Dendritic cell treated with granulocyte-macrophage colony-stimulating factor and Interleukin-4, amounts not matched to agents 40 ng/mL and 50 ng/mL, for 4 days (primary cell): Measurements from ENCODE around the gene AK9.
"Not testable (repeated sequence)": the region's sequence is repeated elsewhere in the genome, so short reads cannot be mapped to it uniquely, and the experiment has no call there.

Experiments used
- H3K27ac Mint-ChIP-seq: one replicate; pipeline ENCODE4 v1.8.0; 2022; ENCODE audit warnings: mild to moderate bottlenecking, mixed read lengths
- H3K27me3 Mint-ChIP-seq: one replicate; pipeline ENCODE4 v1.8.0; 2022; ENCODE audit warnings: mild to moderate bottlenecking, mixed read lengths
- H3K36me3 Mint-ChIP-seq: one replicate; pipeline ENCODE4 v1.8.0; 2022; ENCODE audit warnings: low read depth, mixed read lengths
- H3K4me1 Mint-ChIP-seq: one replicate; pipeline ENCODE4 v1.8.0; 2022; ENCODE audit warnings: low read depth, mixed read lengths
- H3K4me3 Mint-ChIP-seq: one replicate; pipeline ENCODE4 v1.8.0; 2022; ENCODE audit warnings: mild to moderate bottlenecking, moderate library complexity, mixed read lengths
- H3K9me3 Mint-ChIP-seq: one replicate; pipeline ENCODE4 v1.8.0; 2022; ENCODE audit warnings: mixed read lengths
- intact Hi-C: fragments of 100-400 bp; cut with micrococcal nuclease; formaldehyde crosslinking; loops from one replicate; pipeline ENCODE4 v1.15.0; 2022

Gene AK9

DNA sequence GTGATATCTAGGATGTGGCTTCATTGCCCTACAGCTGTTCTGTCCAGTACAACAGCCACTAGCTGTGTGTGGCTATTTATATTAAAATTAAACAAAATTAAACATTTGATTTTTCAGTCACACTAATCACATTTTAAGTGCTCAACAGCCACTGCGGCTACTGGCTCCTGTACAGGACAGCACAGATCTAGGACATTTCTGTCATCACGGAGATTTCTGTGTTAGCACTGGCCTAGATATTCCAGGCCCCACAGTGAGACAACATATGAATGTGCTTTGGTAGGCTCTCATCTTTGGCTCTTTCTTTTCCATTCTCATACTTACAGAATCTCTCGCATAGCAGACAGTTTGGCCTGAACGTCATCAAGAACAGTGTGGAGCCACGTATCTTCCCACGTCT lies 159.6 kb downstream of the AK9 start:
- H3K4me1 Mint-ChIP-seq, result no peaks in the 10 kb centered on the region
- H3K27me3 Mint-ChIP-seq, result no peaks in the 10 kb centered on the region
- intact Hi-C loops, result no loop called here
- no peaks in the 10 kb centered on the region for H3K36me3 Mint-ChIP-seq
- H3K27ac Mint-ChIP-seq, result no peak overlapping the region
- H3K9me3 Mint-ChIP-seq, result no peaks in the 10 kb centered on the region
- H3K4me3 Mint-ChIP-seq, result no peak overlapping the region

DNA sequence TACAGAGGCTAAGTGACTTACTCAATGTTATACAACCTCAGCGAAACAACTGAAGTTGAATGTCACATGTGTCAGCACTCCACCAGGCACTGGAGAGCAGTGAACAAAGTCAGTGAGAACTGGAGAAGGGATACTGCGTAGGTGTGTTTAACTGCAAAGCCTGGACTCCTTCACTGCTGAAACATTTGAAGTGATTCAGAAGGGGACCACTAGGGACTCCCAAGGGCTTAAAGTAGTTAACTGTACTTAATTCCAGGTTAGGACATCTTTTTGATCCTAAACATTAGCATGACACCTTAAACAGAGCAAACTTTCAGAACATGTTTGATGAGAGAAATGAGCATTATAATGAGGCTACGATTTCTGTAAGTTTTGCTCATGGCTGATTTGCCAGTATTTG lies 163.0 kb downstream of the AK9 start:
- no peaks in the 10 kb centered on the region for H3K36me3 Mint-ChIP-seq
- no peaks in the 10 kb centered on the region for H3K27me3 Mint-ChIP-seq
- no peaks in the 10 kb centered on the region for H3K4me1 Mint-ChIP-seq
- no peak overlapping the region for H3K4me3 Mint-ChIP-seq
- H3K9me3 Mint-ChIP-seq, result peaks cover 15% of the 10 kb centered on the region
- intact Hi-C loops, result loop anchor here (1.0 to 5.0 kb wide), 3 partner anchors 511 to 864 kb away; no protein-coding TSS in a partner anchor
- H3K27ac Mint-ChIP-seq, result no peak overlapping the region

DNA sequence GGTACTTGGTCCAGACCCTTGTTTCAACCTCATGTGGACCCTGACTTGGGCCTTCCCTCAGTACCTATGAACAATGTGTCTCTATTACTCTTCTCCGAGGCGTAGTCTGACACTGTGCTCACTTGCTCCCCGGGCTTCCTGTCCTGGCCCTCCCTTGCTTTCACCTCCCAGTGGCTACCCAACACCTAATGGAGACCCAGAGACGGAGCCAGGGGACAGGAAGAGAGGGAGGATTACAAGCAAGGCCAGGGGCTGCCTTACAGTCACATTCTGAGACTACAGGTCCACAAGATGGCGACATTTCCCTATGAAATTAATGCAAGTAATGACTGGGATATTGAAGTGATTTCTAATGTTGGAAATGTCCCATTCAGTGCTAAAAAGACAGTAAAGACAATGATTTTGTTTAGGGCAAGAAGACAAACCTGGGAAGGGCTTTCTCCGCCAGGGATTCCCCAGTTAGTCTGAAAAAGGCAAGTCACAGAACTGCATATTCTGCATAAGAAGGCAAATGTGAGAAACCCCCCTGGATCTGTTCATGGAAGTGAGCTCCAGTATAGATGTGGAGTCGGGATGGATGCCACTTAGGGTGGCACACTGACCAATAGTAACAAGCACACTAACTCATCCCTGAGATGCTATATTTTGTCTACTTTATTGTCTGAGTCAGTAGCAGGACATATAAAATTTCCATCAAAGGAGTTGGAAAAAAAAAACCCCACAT lies 163.9 kb downstream of the AK9 start:
- Mint-ChIP-seq H3K4me3 (no peak overlapping the region), H3K27ac (no peak overlapping the region), H3K9me3 (peaks cover 15% of the 10 kb centered on the region), H3K4me1 (no peaks in the 10 kb centered on the region), H3K36me3 (no peaks in the 10 kb centered on the region), H3K27me3 (no peaks in the 10 kb centered on the region)
- intact Hi-C loops, result loop anchor here (5.0 kb wide), 1 partner anchor 865 kb away; no protein-coding TSS in a partner anchor

DNA sequence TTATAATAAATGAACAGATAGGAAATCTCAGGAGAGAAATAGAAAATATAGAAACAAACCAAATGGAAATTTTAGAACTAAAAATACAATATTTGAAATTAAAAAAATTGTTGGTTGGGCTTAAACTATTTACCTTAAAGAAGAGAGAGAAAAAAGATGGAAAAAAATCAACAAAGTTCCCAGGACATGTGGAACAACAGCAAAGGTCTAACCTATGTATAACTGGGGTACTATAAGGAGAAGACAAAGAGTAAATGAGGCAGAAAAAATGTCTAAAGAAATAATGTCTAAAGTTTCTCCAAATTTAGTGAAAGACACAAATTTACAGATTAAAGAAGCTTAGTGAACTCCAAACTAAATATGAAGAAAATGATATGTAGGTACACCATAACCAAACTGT lies 166.9 kb downstream of the AK9 start:
- H3K4me3 Mint-ChIP-seq, result no peak overlapping the region
- no peak overlapping the region for H3K27ac Mint-ChIP-seq
- intact Hi-C loops, result loop anchor here (5.0 kb wide), 1 partner anchor 178 kb away; no protein-coding TSS in a partner anchor
- H3K36me3 Mint-ChIP-seq, result no peaks in the 10 kb centered on the region
- H3K4me1 Mint-ChIP-seq, result peaks cover 18% of the 10 kb centered on the region
- H3K9me3 Mint-ChIP-seq, result peaks cover 15% of the 10 kb centered on the region
- H3K27me3 Mint-ChIP-seq, result no peaks in the 10 kb centered on the region

DNA sequence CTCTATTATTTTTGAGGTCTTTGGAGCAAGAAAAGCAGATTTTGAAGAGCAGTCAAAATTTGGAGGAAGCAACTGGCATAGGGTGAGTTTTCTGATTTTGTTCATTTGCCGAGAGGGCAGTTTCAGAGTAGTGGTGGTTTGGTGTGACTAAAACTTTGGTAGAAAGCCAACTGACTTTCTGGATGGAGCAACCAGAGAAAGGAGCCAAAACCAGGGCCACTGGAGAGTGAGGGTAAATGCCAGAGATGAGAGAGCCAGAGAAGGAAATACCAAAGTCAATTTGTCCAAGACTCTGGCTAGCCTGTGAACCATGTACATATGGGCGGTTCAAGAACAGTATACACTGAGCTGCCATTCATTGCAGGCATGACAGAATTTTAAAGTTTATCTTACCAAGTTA lies 167.5 kb downstream of the AK9 start:
- H3K9me3 Mint-ChIP-seq, result peaks cover 15% of the 10 kb centered on the region
- H3K27ac Mint-ChIP-seq, result no peak overlapping the region
- peaks cover 18% of the 10 kb centered on the region for H3K4me1 Mint-ChIP-seq
- H3K36me3 Mint-ChIP-seq, result no peaks in the 10 kb centered on the region
- H3K4me3 Mint-ChIP-seq, result no peak overlapping the region
- H3K27me3 Mint-ChIP-seq, result no peaks in the 10 kb centered on the region
- intact Hi-C loops, result loop anchor here (5.0 kb wide), 1 partner anchor 179 kb away; no protein-coding TSS in a partner anchor

DNA sequence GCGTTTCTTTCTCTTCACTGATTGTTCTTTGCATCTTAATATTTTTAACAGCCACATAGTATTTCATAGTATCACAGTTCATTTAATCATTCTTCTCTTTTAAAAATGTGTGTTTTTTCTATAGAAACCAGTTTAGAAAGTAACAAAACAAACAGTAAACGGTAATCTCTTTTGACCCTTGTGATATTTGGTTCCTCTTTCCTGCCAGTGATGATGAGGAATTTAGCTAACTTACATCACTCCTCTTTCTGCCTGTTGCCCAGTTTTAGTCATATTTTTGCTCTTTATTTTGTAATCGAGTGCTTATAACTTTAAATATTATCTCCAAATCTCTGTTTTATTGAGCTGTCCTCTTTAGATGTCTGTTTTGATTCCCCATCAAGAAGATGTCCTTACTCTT lies 169.9 kb downstream of the AK9 start:
- no peaks in the 10 kb centered on the region for H3K36me3 Mint-ChIP-seq
- peaks cover 15% of the 10 kb centered on the region for H3K9me3 Mint-ChIP-seq
- peaks cover 28% of the 10 kb centered on the region for H3K4me1 Mint-ChIP-seq
- no peak overlapping the region for H3K4me3 Mint-ChIP-seq
- no peaks in the 10 kb centered on the region for H3K27me3 Mint-ChIP-seq
- intact Hi-C loops, result loop anchor here (5.0 kb wide), 1 partner anchor 181 kb away; no protein-coding TSS in a partner anchor
- peak overlapping the region; percentile 61 for H3K27ac Mint-ChIP-seq

DNA sequence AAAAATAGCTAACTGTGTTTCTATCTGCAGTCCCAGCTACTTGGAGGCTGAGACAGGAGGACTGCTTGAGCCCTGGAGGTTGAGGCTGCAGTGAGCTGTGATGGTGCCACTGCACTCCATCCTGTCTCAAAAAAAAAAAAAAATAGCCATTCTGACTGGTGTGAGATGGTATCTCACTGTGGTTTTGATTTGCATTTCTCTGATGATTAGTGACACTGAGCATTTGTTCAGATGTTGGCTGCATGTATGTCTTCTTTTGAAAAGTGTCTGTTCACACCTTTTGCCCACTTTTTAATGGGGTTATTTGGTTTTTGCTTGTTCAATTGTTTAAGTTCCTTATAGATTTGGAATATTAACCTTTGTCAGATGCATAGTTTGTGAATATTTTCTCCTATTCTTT lies 171.4 kb downstream of the AK9 start:
- H3K4me3 Mint-ChIP-seq, H3K36me3 Mint-ChIP-seq, H3K27me3 Mint-ChIP-seq, H3K27ac Mint-ChIP-seq: not testable (repeated sequence)
- H3K4me1 Mint-ChIP-seq, result peaks cover 34% of the 10 kb centered on the region
- H3K9me3 Mint-ChIP-seq, result peaks cover 15% of the 10 kb centered on the region
- intact Hi-C loops, result loop anchor here (5.0 kb wide), 1 partner anchor 183 kb away; no protein-coding TSS in a partner anchor

DNA sequence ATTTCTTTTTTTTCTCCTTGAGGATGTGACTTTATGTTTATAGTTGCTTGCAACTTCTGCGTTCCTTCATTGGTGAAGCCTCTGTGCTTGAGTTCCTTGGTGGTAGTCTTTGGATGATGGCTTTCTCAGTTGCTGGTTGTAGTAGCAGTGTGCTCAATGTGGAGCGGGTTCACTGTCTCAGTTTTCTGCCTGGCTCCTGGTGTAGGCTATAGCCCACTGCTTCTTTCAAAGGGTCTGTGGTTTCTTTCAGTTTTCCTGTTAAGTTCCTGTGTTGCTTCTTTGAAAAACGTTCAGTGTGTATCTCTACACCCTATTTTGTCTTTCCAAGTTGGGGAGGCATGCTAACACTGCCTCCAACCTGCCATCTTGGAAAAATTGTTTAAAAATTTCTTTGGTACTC lies 174.1 kb downstream of the AK9 start:
- Mint-ChIP-seq H3K27ac (no peak overlapping the region), H3K36me3 (no peaks in the 10 kb centered on the region), H3K27me3 (no peaks in the 10 kb centered on the region), H3K9me3 (no peaks in the 10 kb centered on the region), H3K4me1 (peaks cover 34% of the 10 kb centered on the region), H3K4me3 (no peak overlapping the region)
- intact Hi-C loops, result no loop called here

DNA sequence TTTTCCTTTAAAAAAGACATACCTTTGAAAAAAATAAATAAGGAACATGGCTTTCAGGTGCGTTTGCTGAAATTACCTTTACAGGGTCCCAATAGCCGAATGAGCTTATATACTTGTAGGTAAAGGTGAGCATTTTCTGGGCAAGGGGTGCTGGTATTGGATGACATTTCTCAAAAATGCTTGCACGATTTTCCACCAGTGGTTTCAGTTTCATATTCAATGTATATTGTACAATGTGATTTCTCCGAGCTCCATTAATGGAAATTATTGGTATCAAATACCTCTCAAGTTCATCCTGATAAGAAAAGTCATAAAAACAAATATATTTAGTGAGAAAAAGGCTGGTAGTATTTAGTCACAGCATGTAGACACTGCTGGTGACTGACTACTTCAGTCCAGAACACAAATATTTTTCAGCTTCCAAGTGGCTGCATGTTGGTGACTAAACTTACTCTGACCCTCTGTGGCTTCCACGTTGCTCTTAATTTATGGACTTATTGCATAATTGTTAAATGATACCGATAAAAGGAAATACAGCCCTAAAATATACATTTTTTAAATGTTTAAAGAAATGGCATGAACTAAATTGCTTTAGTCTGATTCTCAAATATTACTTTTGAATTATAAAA lies 175.1 kb downstream of the AK9 start:
- peaks cover 24% of the 10 kb centered on the region for H3K4me1 Mint-ChIP-seq
- intact Hi-C loops, result no loop called here
- no peaks in the 10 kb centered on the region for H3K27me3 Mint-ChIP-seq
- no peaks in the 10 kb centered on the region for H3K9me3 Mint-ChIP-seq
- H3K4me3 Mint-ChIP-seq, result no peak overlapping the region
- no peaks in the 10 kb centered on the region for H3K36me3 Mint-ChIP-seq
- H3K27ac Mint-ChIP-seq, result no peak overlapping the region

DNA sequence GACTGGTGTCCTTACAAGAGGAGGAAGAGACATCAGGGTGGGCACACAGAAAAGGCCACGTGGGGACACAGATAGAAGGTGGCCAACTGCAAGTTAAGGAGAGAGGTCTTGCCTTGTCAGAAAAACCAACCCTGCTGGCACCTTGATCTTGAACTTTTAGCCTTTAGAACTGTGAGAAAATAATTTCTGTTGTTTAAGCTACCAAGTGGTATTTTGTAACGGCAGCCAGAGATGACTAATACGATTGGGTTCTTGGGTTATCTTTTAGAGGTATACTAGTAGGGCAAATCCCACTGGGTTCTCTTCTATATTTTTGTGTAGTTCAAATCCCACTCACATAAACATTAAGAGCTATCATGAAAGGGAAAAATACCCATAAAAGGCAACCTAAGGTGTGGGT lies 176.1 kb downstream of the AK9 start:
- no peak overlapping the region for H3K4me3 Mint-ChIP-seq
- H3K36me3 Mint-ChIP-seq, result no peaks in the 10 kb centered on the region
- H3K4me1 Mint-ChIP-seq, result peaks cover 16% of the 10 kb centered on the region
- peaks cover 7% of the 10 kb centered on the region for H3K9me3 Mint-ChIP-seq
- no peak overlapping the region for H3K27ac Mint-ChIP-seq
- H3K27me3 Mint-ChIP-seq, result no peaks in the 10 kb centered on the region
- intact Hi-C loops, result no loop called here

DNA sequence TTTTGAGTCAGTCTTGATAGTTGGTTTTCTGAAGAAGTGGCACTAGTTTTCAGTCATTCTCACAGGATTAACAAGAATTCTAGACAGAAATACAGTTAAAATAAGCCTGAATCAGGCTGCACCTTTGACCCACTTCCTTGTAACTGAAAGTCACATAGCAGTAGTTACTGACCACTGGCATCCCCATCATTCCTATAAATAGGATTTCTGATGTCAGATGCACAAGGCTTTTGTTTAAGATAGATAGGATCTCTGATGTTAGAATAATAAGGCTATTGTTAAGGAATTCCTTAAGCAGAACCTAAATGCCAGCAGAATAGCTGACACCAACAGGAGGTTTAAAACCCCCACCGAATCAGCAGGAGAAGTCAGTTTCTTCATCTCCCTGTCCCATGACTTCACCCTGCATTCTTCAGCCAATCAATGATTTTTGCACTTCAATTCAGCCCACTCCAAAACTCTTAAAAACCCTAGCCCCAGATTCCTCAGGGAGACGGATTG lies 177.4 kb downstream of the AK9 start:
- Mint-ChIP-seq H3K27me3 (no peaks in the 10 kb centered on the region), H3K4me1 (peaks cover 16% of the 10 kb centered on the region), H3K27ac (no peak overlapping the region), H3K9me3 (peaks cover 7% of the 10 kb centered on the region), H3K36me3 (no peaks in the 10 kb centered on the region), H3K4me3 (no peak overlapping the region)
- intact Hi-C loops, result no loop called here

DNA sequence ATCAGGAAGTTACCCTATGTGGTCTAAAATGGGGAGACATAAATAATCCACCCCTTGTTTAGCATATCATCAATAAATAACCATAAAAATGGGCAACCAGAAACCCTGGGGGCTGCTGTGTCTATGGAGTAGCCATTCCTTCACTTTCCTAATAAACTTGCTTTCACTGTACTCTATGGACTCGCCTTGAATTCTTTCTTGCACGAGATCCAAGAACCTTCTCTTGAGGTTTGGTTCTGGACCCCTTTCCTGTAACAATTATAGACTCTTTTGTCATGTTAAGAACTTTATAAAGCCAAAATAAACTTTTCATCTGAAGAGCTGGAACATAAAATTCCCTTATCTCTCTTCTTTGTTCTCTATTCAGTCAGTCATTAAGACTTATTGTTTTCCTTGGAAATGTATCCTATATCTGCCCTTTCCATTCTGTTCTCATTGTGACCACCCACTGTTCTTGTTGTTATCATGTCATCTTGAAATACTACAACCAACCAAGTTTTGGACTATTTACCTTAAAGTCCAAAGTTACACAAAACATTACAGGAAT lies 178.7 kb downstream of the AK9 start:
- Mint-ChIP-seq H3K4me1 (peaks cover 16% of the 10 kb centered on the region), H3K27me3 (no peaks in the 10 kb centered on the region), H3K4me3 (no peak overlapping the region), H3K9me3 (peaks cover 7% of the 10 kb centered on the region), H3K27ac (no peak overlapping the region), H3K36me3 (no peaks in the 10 kb centered on the region)
- intact Hi-C loops, result no loop called here

DNA sequence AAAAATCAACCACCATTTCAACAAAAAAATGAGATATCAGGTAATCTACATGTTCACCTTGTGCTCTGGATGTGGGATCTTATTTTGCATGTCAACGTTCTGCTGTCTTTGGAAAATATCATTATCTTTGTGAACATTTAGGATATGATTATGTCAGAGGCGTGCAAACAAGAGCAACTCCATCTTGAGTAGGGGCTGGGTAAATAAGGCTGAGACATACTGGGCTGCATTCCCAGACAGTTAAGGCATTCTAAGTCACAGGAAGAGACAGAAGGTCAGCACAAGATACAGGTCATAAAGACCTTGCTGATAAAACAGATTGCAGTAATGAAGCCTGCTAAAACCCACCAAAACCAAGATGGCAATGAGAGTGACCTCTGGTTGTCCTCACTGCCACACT lies 179.2 kb downstream of the AK9 start:
- H3K9me3 Mint-ChIP-seq, result peaks cover 7% of the 10 kb centered on the region
- no peak overlapping the region for H3K27ac Mint-ChIP-seq
- no peaks in the 10 kb centered on the region for H3K36me3 Mint-ChIP-seq
- peaks cover 14% of the 10 kb centered on the region for H3K4me1 Mint-ChIP-seq
- intact Hi-C loops, result no loop called here
- H3K4me3 Mint-ChIP-seq, result no peak overlapping the region
- no peaks in the 10 kb centered on the region for H3K27me3 Mint-ChIP-seq

DNA sequence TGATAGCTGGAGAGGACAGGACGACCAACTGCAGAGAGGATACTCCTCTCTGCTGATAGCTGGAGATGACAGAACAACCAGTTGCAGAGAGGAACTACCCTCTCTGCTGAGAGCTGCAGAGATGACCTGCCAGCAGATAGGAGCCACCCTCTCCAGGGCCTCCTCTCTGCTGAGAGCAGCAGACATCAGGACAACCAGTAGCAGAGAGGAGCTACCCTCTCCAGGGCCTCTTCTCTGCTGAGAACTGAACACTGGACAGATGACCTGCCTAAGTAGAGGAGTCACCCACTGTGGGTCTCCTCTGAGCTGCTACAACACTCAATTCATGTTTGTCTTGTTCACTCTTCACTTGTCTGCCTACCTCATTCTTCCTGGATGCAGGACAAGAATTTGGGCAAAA lies 180.6 kb downstream of the AK9 start:
- Mint-ChIP-seq H3K27me3 (no peaks in the 10 kb centered on the region), H3K4me1 (peaks cover 2% of the 10 kb centered on the region), H3K9me3 (peaks cover 7% of the 10 kb centered on the region), H3K27ac (no peak overlapping the region), H3K4me3 (no peak overlapping the region), H3K36me3 (no peaks in the 10 kb centered on the region)
- intact Hi-C loops, result no loop called here
